NCI-H1048 (cell line): ENCODE measurements around the gene ZP3.
"Not testable (repeated sequence)": the region's sequence is repeated elsewhere in the genome, so short reads cannot be mapped to it uniquely, and the experiment has no call there.

ENCODE experiments used
- DNase-seq: peaks from one replicate; lab custom pipeline; 2025; lab: John Stamatoyannopoulos, UW

The ZP3 gene

GRCh38 chr7:76442664-76443446 is 18.1 kb downstream of the ZP3 start:
- not testable (repeated sequence) for DNase-seq

- not testable (repeated sequence) for DNase-seq
Observed at GRCh38 chr7:76443846-76444245, 19.1 kb downstream of the ZP3 start.

- not testable (repeated sequence) for DNase-seq
Observed at GRCh38 chr7:76445577-76446008, 20.8 kb downstream of the ZP3 start.

- DNase-seq = not testable (repeated sequence)
Observed at GRCh38 chr7:76457017-76457416, 32.3 kb downstream of the ZP3 start.

- not testable (repeated sequence) for DNase-seq
Observed at GRCh38 chr7:76458504-76458903, 33.8 kb downstream of the ZP3 start.

- DNase-seq = not testable (repeated sequence)
Observed at GRCh38 chr7:76460767-76461166, 36.0 kb downstream of the ZP3 start.

GRCh38 chr7:76461464-76462101 is 36.8 kb downstream of the ZP3 start, which contains the start of gene DTX2:
Gene DTX2, plus strand, starts transcription at chr7:76461709. Its CDS starts 18,801 bp downstream, at chr7:76480510.
- not testable (repeated sequence) for DNase-seq

- not testable (repeated sequence) for DNase-seq
Observed at GRCh38 chr7:76462271-76462882, 37.6 kb downstream of the ZP3 start.

GRCh38 chr7:76464959-76465358 is 40.2 kb downstream of the ZP3 start:
- DNase-seq = not testable (repeated sequence)

GRCh38 chr7:76465950-76466349 is 41.2 kb downstream of the ZP3 start:
- DNase-seq = not testable (repeated sequence)

- not testable (repeated sequence) for DNase-seq
Observed at GRCh38 chr7:76467743-76468404, 43.1 kb downstream of the ZP3 start.

GRCh38 chr7:76471556-76472221 is 46.9 kb downstream of the ZP3 start:
- not testable (repeated sequence) for DNase-seq

GRCh38 chr7:76473097-76473496 is 48.3 kb downstream of the ZP3 start:
- DNase-seq = not testable (repeated sequence)

- not testable (repeated sequence) for DNase-seq
Observed at GRCh38 chr7:76476280-76476679, 51.5 kb downstream of the ZP3 start.

GRCh38 chr7:76476742-76477474 is 52.2 kb downstream of the ZP3 start:
- not testable (repeated sequence) for DNase-seq

GRCh38 chr7:76479628-76480027 is 54.9 kb downstream of the ZP3 start:
- not testable (repeated sequence) for DNase-seq

GRCh38 chr7:76480403-76481253 is 55.9 kb downstream of the ZP3 start:
- DNase-seq = not testable (repeated sequence)

- not testable (repeated sequence) for DNase-seq
Observed at GRCh38 chr7:76482660-76483059, 57.9 kb downstream of the ZP3 start.

GRCh38 chr7:76483081-76483480 is 58.3 kb downstream of the ZP3 start:
- DNase-seq = not testable (repeated sequence)

GRCh38 chr7:76484456-76484855 is 59.7 kb downstream of the ZP3 start:
- not testable (repeated sequence) for DNase-seq
